HepG2 (cell line): Measurements from ENCODE around the gene ITIH3. TPM values are rescaled to one million over a fixed set of nuclear protein-coding genes. Genes with fewer than 3 reads are reported as not detected.

Experiments
- CBX5 ChIP-seq: sonication (generic); formaldehyde crosslinking; IDR thresholded peaks from 2 replicates; pipeline ENCODE4 v1.4.0; 2020; ENCODE audit warnings: missing genetic modification reagents, borderline replicate concordance
- LCORL ChIP-seq, 2 experiments: fragments of 450-650 bp in 1 of 2; sonication (generic) in 1 of 2; formaldehyde crosslinking in 1 of 2; IDR thresholded peaks; 2 replicates each; pipeline versions ENCODE4 v1.5.0 to v1.6.1; 2017 to 2020; ENCODE audit warnings: antibody characterized with exemption in 1 of 2, missing genetic modification reagents in 1 of 2
- MIER2 ChIP-seq: IDR thresholded peaks from 2 replicates; pipeline ENCODE4 v1.6.1; 2016; ENCODE audit warnings: missing biosample characterization, missing genetic modification reagents
- POGK ChIP-seq: sonication (generic); formaldehyde crosslinking; conservative IDR thresholded peaks from 2 replicates; pipeline ENCODE4 v1.8.0; 2022; ENCODE audit warnings: mild to moderate bottlenecking, moderate library complexity, missing genetic modification reagents
- REXO4 ChIP-seq: sonication (generic); formaldehyde crosslinking; IDR thresholded peaks from 2 replicates; pipeline ENCODE4 v1.8.0; 2022; ENCODE audit warnings: missing genetic modification reagents, mild to moderate bottlenecking, borderline replicate concordance
- SOX6 ChIP-seq, 2 experiments: fragments of 450-650 bp in 1 of 2; sonication (generic) in 1 of 2; formaldehyde crosslinking in 1 of 2; IDR thresholded peaks; 2 replicates each; pipeline versions ENCODE4 v1.4.0 to v1.6.1; 2017 to 2020; ENCODE audit warnings: antibody characterized with exemption in 1 of 2, mild to moderate bottlenecking in 1 of 2, missing genetic modification reagents in 1 of 2
- TRIM24 ChIP-seq: sonication (generic); formaldehyde crosslinking; IDR thresholded peaks from 2 replicates; pipeline ENCODE4 v1.8.0; 2022; ENCODE audit warnings: mild to moderate bottlenecking, missing genetic modification reagents
- ZNF235 ChIP-seq: sonication (generic); formaldehyde crosslinking; IDR thresholded peaks from 2 replicates; pipeline ENCODE4 v1.8.1; 2023; ENCODE audit warnings: mild to moderate bottlenecking, missing genetic modification reagents, borderline replicate concordance
- ZNF788 ChIP-seq: sonication (generic); formaldehyde crosslinking; IDR thresholded peaks from 2 replicates; pipeline ENCODE4 v1.5.0; 2020; ENCODE audit warnings: mild to moderate bottlenecking, missing genetic modification reagents, borderline replicate concordance
- polyA plus RNA-seq, 8 experiments: library from polyadenylated mRNA; depleted of rRNA in 3 of 8; stranded (reverse) in 7 of 8; unstranded in 1 of 8; fragments of >200 nt; fragmentation: Illumina TruSeq in 4 of 8; extraction: Trizol in 4 of 8; gene quantifications; 2 replicates each; pipeline versions ENCODE4 v1.2.1 to v1.2.3, GENCODE V29; 2011 to 2016; ENCODE audit warnings: low read depth in 4 of 8, missing spikeins in 1 of 8, mixed read lengths in 1 of 8; ENCODE audit not compliant: insufficient read depth in 1 of 8
- total RNA-seq, 5 experiments: library from RNA; depleted of rRNA; stranded (reverse); fragments of >200 nt; fragmentation: Illumina TruSeq; extraction: Trizol; gene quantifications; 2 replicates each; pipeline ENCODE4 v1.2.3, GENCODE V29; 2016; ENCODE audit warnings: low read depth in 1 of 5
- TF ChIP-seq, protein P1 (sequence below): sonication (generic); formaldehyde crosslinking; IDR thresholded peaks from 2 replicates; pipeline ENCODE4 v1.9.0; 2021; ENCODE audit warnings: missing genetic modification reagents, borderline replicate concordance
- TF ChIP-seq, protein P2 (sequence below): IDR thresholded peaks from 2 replicates; pipeline ENCODE4 v1.6.1; 2018; ENCODE audit warnings: missing genetic modification reagents

The ITIH3 gene
- total and polyA plus RNA-seq, 2 of the 13 experiments (the other 11 are each of a cell fraction or from before 2014, with no cell fraction given), result 105 to 632 TPM

DNA sequence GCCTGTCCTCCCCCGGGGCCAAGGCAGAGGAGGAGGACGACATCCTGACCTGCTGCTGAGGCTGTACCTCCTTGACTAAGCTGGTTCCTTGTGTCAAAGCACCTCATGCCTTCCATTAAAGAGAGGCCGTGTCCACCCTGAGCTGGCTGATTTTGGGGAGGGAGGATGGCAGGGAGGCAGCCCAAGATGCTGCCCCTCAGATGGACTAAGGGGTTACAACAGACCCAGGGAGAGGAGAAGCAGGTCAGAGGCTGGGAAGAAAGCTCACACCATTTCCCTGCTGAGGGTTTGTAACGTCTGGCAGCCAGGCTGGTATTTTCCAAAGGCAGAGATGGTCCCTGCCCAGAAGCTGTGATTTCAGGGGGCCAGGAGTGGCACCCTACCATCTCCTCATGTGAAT, 2.7 kb upstream of the ITIH3 start (continued):
- TF ChIP-seq, protein P1, sequence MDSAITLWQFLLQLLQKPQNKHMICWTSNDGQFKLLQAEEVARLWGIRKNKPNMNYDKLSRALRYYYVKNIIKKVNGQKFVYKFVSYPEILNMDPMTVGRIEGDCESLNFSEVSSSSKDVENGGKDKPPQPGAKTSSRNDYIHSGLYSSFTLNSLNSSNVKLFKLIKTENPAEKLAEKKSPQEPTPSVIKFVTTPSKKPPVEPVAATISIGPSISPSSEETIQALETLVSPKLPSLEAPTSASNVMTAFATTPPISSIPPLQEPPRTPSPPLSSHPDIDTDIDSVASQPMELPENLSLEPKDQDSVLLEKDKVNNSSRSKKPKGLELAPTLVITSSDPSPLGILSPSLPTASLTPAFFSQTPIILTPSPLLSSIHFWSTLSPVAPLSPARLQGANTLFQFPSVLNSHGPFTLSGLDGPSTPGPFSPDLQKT (CRISPR knock-in tag), result no peak
- TF ChIP-seq ZNF235 (no peak), MIER2 (CRISPR knock-in tag) (no peak), SOX6 (IDR thresholded peaks at IDR 0.05) (no peak), SOX6 (CRISPR knock-in tag; IDR thresholded peaks at IDR 0.05) (no peak), CBX5 (CRISPR knock-in tag) (no peak), ZNF788 (CRISPR knock-in tag) (no peak), LCORL (IDR thresholded peaks at IDR 0.05) (no peak), LCORL (CRISPR knock-in tag; IDR thresholded peaks at IDR 0.05) (peak; percentile 15), REXO4 (CRISPR knock-in tag) (no peak), TRIM24 (CRISPR knock-in tag) (no peak), POGK (CRISPR knock-in tag) (no peak)
- TF ChIP-seq, protein P2, sequence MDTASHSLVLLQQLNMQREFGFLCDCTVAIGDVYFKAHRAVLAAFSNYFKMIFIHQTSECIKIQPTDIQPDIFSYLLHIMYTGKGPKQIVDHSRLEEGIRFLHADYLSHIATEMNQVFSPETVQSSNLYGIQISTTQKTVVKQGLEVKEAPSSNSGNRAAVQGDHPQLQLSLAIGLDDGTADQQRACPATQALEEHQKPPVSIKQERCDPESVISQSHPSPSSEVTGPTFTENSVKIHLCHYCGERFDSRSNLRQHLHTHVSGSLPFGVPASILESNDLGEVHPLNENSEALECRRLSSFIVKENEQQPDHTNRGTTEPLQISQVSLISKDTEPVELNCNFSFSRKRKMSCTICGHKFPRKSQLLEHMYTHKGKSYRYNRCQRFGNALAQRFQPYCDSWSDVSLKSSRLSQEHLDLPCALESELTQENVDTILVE (CRISPR knock-in tag), result no peak
